ES-I3 (cell line): Measurements from ENCODE around the gene C11orf65.

Experiments
- H3K36me3 ChIP-seq: 2 replicates; pipeline ENCODE4 v1.6.1; 2013; ENCODE audit warnings: mild to moderate bottlenecking, low read length, control low read depth, moderate library complexity; ENCODE audit not compliant: insufficient read depth
- H3K4me1 ChIP-seq: 2 replicates; pipeline ENCODE4 v1.6.1; 2013; ENCODE audit warnings: mild to moderate bottlenecking, control low read depth, low read length; ENCODE audit not compliant: insufficient read depth
- H3K9ac ChIP-seq: 2 replicates; pipeline ENCODE4 v1.6.1; 2013; ENCODE audit warnings: low read depth, mild to moderate bottlenecking, low read length, moderate library complexity
- H3K9me3 ChIP-seq: 2 replicates; pipeline ENCODE4 v1.6.1; 2013; ENCODE audit warnings: mild to moderate bottlenecking, low read length, moderate library complexity; ENCODE audit not compliant: control insufficient read depth, insufficient read depth

Gene C11orf65

GRCh38 chr11:108369064-108369463, 98.3 kb downstream of the C11orf65 start:
- Histone ChIP-seq H3K4me1 (no peaks in the 10 kb centered on the region), H3K9me3 (no peaks in the 10 kb centered on the region), H3K9ac (no peak overlapping the region), H3K36me3 (peaks cover 10% of the 10 kb centered on the region; the same call in 1 of the 2 replicates)

- Histone ChIP-seq H3K36me3 (peaks cover 10% of the 10 kb centered on the region; the same call in 1 of the 2 replicates), H3K4me1 (no peaks in the 10 kb centered on the region), H3K9ac (no peak overlapping the region), H3K9me3 (no peaks in the 10 kb centered on the region)
These were observed 99.2 kb downstream of the C11orf65 start for GRCh38 chr11:108368134-108368533.

- no peak overlapping the region for H3K9ac ChIP-seq
- H3K36me3 ChIP-seq, result peaks cover 10% of the 10 kb centered on the region; the same call in 1 of the 2 replicates
- no peaks in the 10 kb centered on the region for H3K9me3 ChIP-seq
- no peaks in the 10 kb centered on the region for H3K4me1 ChIP-seq
These were observed 103.2 kb downstream of the C11orf65 start for GRCh38 chr11:108364159-108364558.

GRCh38 chr11:108351468-108351867, 115.9 kb downstream of the C11orf65 start:
- Histone ChIP-seq H3K36me3 (peaks cover 12% of the 10 kb centered on the region), H3K4me1 (no peaks in the 10 kb centered on the region), H3K9ac (no peak overlapping the region), H3K9me3 (no peaks in the 10 kb centered on the region)

GRCh38 chr11:108346451-108346850, 120.9 kb downstream of the C11orf65 start:
- Histone ChIP-seq H3K4me1 (no peaks in the 10 kb centered on the region; the same call in 1 of the 2 replicates), H3K36me3 (peaks cover 5% of the 10 kb centered on the region; the same call in 1 of the 2 replicates), H3K9me3 (no peaks in the 10 kb centered on the region), H3K9ac (no peak overlapping the region)

- Histone ChIP-seq H3K4me1 (no peaks in the 10 kb centered on the region; the same call in 1 of the 2 replicates), H3K9me3 (no peaks in the 10 kb centered on the region), H3K9ac (no peak overlapping the region), H3K36me3 (0 out of 2 replicates have a peak, but pooled peaks cover 2% of the 10 kb centered on the region)
These were observed 121.6 kb downstream of the C11orf65 start for GRCh38 chr11:108345767-108346166.

GRCh38 chr11:108343714-108344113, 123.6 kb downstream of the C11orf65 start:
- Histone ChIP-seq H3K9me3 (no peaks in the 10 kb centered on the region), H3K9ac (no peak overlapping the region), H3K36me3 (no peaks in the 10 kb centered on the region)

GRCh38 chr11:108341654-108342053, 125.7 kb downstream of the C11orf65 start:
- H3K4me1 ChIP-seq, result peaks cover 21% of the 10 kb centered on the region; the same call in 1 of the 2 replicates
- no peak overlapping the region for H3K9ac ChIP-seq
- H3K36me3 ChIP-seq, result peaks cover 3% of the 10 kb centered on the region; the same call in 1 of the 2 replicates
- no peaks in the 10 kb centered on the region for H3K9me3 ChIP-seq

More at GRCh38 chr11:108343714-108344113, 123.6 kb downstream of the C11orf65 start:
- peaks cover 19% of the 10 kb centered on the region; the same call in 1 of the 2 replicates for H3K4me1 ChIP-seq

- H3K4me1 ChIP-seq, result peaks cover 21% of the 10 kb centered on the region; the same call in 1 of the 2 replicates
- peaks cover 3% of the 10 kb centered on the region; the same call in 1 of the 2 replicates for H3K36me3 ChIP-seq
These were observed 126.4 kb downstream of the C11orf65 start for GRCh38 chr11:108340973-108341372.

GRCh38 chr11:108338750-108339149, 128.6 kb downstream of the C11orf65 start:
- Histone ChIP-seq H3K4me1 (peaks cover 21% of the 10 kb centered on the region; the same call in 1 of the 2 replicates), H3K9me3 (no peaks in the 10 kb centered on the region), H3K36me3 (peaks cover 11% of the 10 kb centered on the region), H3K9ac (no peak overlapping the region)

More at GRCh38 chr11:108340973-108341372, 126.4 kb downstream of the C11orf65 start:
- H3K9ac ChIP-seq, result no peak overlapping the region
- no peaks in the 10 kb centered on the region for H3K9me3 ChIP-seq

- Histone ChIP-seq H3K36me3 (peaks cover 19% of the 10 kb centered on the region), H3K4me1 (no peaks in the 10 kb centered on the region), H3K9ac (no peak overlapping the region), H3K9me3 (no peaks in the 10 kb centered on the region)
These were observed 133.9 kb downstream of the C11orf65 start for GRCh38 chr11:108333403-108333899.
